AG09319 (cell line): ENCODE measurements around the gene FGFBP2.
"Not testable (repeated sequence)": the region's sequence is repeated elsewhere in the genome, so short reads cannot be mapped to it uniquely, and the experiment has no call there.

ENCODE experiments used
- DNase-seq: peaks from one replicate; pipeline ENCODE4 v3.0.0-alpha.2; 2010; ENCODE audit warnings: low read depth; ENCODE audit errors: extremely low read depth
- TF ChIP-seq, protein P1 (sequence below): IDR thresholded peaks from 2 replicates; pipeline ENCODE4 v1.5.1; 2011; ENCODE audit warnings: low read depth, mild to moderate bottlenecking, inconsistent platforms, low read length, moderate library complexity

FGFBP2 gene

DNA sequence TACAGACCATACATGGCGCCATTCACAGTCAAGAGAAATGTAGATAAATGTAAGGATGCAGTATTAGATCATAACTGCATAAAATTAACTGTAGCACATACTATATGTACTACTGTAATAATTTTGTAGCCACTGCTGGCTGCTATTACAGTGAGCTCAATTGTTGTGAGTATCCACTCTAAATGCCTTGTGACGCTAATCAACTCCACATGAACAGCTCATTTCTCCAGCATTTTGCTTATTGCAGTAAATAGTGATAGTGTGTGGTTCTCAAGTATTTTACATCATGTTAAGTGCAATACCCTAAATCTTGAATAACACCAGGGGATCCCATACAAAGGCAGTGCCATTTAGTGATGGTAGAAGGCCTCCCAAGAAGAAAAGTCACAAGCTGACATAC lies 45.7 kb downstream of the FGFBP2 start:
- TF ChIP-seq, protein P1, sequence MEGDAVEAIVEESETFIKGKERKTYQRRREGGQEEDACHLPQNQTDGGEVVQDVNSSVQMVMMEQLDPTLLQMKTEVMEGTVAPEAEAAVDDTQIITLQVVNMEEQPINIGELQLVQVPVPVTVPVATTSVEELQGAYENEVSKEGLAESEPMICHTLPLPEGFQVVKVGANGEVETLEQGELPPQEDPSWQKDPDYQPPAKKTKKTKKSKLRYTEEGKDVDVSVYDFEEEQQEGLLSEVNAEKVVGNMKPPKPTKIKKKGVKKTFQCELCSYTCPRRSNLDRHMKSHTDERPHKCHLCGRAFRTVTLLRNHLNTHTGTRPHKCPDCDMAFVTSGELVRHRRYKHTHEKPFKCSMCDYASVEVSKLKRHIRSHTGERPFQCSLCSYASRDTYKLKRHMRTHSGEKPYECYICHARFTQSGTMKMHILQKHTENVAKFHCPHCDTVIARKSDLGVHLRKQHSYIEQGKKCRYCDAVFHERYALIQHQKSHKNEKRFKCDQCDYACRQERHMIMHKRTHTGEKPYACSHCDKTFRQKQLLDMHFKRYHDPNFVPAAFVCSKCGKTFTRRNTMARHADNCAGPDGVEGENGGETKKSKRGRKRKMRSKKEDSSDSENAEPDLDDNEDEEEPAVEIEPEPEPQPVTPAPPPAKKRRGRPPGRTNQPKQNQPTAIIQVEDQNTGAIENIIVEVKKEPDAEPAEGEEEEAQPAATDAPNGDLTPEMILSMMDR, result no peak
- DNase-seq, result peak; percentile 31

DNA sequence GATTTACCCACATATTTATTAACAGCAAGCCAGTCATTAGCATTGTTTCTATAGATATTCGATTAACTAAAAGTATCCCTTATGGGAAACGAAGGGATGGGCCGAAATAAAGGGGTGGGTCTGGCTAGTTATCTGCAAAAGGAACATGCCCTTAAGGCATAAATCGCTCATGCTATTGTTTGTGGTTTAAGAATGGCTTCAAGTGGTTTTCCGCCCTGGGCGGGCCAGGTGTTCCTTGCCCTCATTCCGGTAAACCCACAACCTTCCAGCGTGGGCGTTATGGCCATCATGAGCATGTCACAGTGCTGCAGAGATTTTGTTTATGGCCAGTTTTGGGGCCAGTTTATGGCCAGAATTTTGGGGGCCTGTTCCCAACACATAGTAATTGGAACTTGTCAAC lies 46.6 kb downstream of the FGFBP2 start:
- DNase-seq, result not testable (repeated sequence)

DNA sequence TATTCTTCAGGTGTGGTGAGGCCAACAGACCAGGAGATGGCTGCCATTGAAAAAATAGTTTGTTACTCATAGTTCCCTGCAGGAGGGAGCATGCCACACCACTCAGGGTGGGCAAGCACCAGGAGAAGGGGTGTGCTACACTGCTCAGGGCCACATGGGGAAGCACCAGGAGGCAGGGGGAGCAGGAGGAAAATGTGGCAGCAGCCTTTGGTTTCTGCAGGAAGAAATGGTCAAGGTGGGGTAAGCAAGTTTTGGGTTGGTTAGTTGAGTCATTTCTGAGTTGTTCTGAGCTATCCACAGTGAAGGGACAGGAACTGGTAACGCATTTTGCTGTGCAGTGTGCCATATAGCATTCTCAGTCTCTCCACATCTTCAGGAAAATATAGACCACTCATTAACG lies 48.2 kb downstream of the FGFBP2 start:
- TF ChIP-seq, protein P1, result no peak
- DNase-seq, result no peak

DNA sequence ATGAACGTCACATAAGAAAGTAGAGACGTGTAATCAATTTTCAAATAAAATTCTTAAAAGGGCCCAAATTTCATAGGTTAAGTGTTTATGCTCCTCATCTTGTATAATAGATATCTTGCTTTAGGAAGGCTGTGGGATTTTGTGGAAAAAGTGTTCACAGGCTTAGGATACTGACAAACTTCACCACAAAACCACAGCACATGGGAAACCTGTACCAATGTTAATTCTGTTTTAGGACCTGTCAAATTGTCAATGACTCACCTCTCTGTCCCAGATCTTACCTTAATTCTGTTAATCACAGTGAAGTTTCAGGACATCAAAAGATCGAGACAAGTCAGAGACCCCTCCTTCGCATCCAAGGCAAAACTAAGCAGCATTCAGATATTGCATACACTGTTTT lies 48.7 kb downstream of the FGFBP2 start:
- no peak for DNase-seq
- TF ChIP-seq, protein P1, result no peak

DNA sequence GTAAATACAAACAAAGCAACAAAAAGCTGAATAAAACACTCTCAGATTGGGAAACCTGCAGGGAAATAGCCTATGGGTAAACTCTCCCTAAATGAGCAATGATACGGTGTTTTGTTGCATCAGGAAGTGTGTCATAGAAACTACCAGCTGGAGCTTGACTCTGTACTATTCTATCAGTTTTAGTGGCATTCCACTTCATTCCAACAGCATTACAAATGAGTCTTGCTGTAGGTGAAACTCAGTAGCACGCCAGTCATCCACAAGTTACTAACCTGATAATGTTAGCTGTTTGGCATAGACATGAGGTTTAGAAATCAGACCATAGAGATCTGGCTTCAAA lies 49.4 kb downstream of the FGFBP2 start:
- TF ChIP-seq, protein P1, result no peak
- peak; percentile 53 for DNase-seq

DNA sequence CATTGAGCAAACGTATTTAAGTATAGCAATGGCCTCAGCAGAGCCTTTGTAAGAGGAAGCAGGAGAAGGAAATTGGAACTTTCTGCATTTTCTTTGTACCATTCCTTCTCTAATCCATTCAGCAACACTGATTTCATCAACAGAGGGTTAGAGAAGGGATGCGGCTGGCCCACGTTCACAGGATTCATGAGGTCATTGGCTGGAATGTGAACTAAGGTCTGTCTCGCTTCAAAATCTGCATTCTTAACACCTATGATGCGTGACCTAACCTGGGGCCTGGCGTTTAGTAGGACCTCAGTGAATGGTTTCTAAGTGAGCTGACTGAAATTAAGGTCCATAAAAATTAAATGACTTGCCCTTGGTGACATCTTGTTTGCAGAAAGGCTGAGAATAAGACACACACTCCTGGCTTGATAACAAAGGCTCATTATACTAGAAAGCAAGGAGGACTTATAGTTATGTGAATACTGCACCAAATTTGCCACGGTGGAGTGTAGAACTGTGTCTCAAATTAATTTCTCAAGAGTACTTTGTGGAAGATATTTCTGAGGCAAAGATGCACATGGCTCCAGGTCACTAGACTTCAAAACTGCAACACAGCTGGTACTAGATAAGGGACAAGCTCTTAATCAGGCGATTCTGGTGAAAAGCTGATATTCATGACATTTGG lies 49.9 kb downstream of the FGFBP2 start:
- no peak for DNase-seq
- TF ChIP-seq, protein P1, result no peak

DNA sequence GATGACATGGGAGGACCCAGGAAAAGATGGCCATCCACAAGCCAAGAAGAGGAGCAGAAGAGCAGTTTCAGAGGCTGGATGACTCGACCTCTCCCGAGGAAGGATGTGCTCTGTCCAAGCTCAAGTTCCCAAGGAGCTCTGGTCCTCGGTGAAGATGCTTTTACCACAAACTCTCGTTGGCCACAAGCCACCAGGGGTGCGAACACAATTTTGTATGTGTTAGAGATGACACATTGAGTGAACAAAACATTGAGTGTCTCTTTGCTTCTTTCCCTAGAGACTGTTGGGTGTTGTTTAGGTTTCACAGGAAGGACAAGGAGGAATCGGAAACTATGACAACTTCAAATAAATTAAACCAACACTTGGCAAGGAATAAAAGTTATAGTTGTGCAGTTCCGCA lies 50.7 kb downstream of the FGFBP2 start:
- no peak for DNase-seq
- TF ChIP-seq, protein P1, result no peak
